Activated CD4-positive, alpha-beta memory T cell treated with anti-CD3 and anti-CD28 coated beads for 36 hours (primary cell): ENCODE measurements around the gene IFTAP. TPM values are rescaled to one million over a fixed set of nuclear protein-coding genes. Genes with fewer than 3 reads are reported as not detected.
"Not testable (repeated sequence)": the region's sequence is repeated elsewhere in the genome, so short reads cannot be mapped to it uniquely, and the experiment has no call there.

Source experiments
- CTCF ChIA-PET: fragments of 350-600 bp; sonication (Branson Sonifier 250); formaldehyde crosslinking; loops from one replicate; lab custom pipeline; 2021; ENCODE audit warnings: antibody characterized with exemption, inconsistent platforms; lab: Charles Lee
- POLR2A ChIA-PET: fragments of 350-600 bp; sonication (Branson Sonifier 250); formaldehyde crosslinking; loops from one replicate; lab custom pipeline; 2021; ENCODE audit warnings: antibody characterized with exemption; lab: Charles Lee
- DNase-seq: peaks from one replicate; pipeline ENCODE4 v3.0.0-alpha.2; 2020
- H3K27ac Mint-ChIP-seq: one replicate; pipeline ENCODE4 v1.8.0; 2021; ENCODE audit warnings: mixed read lengths
- H3K27me3 Mint-ChIP-seq: one replicate; pipeline ENCODE4 v1.8.0; 2021; ENCODE audit warnings: mixed read lengths
- H3K36me3 Mint-ChIP-seq: one replicate; pipeline ENCODE4 v1.8.0; 2021; ENCODE audit warnings: mixed read lengths
- H3K4me1 Mint-ChIP-seq: one replicate; pipeline ENCODE4 v1.8.0; 2021; ENCODE audit warnings: low read depth, mixed read lengths
- H3K4me3 Mint-ChIP-seq: one replicate; pipeline ENCODE4 v1.8.0; 2021; ENCODE audit warnings: mild to moderate bottlenecking, mixed read lengths
- H3K9me3 Mint-ChIP-seq: one replicate; pipeline ENCODE4 v1.8.0; 2021; ENCODE audit warnings: mixed read lengths
- intact Hi-C: fragments of 100-400 bp; cut with micrococcal nuclease; formaldehyde crosslinking; loops from one replicate; pipeline ENCODE4 v1.15.1; 2023
- total RNA-seq, 2 experiments: library from RNA; stranded (reverse); gene quantifications; one replicate each; pipeline ENCODE4 v1.2.3, GENCODE V29; 2021

IFTAP gene
- total RNA-seq, 2 experiments from 2014 or later = 2.7 to 3.0 TPM

- Mint-ChIP-seq H3K27ac (no peak overlapping the region), H3K27me3 (peaks cover 6% of the 10 kb centered on the region), H3K36me3 (no peaks in the 10 kb centered on the region), H3K4me1 (peaks cover 2% of the 10 kb centered on the region), H3K4me3 (no peak overlapping the region), H3K9me3 (no peaks in the 10 kb centered on the region)
- CTCF ChIA-PET = interaction anchor here (2.9 kb wide), 1 partner anchor 59 kb away, joined by 15 read pairs; no protein-coding TSS in a partner anchor
- POLR2A ChIA-PET = no interaction called here
- intact Hi-C loops = loop anchor here (1.0 kb wide), 1 partner anchor 58 kb away; no protein-coding TSS in a partner anchor
- no peak for DNase-seq
These were observed 28.3 kb downstream of the IFTAP start for GRCh38 chr11:36622431-36623136.

GRCh38 chr11:36623494-36623893, 29.2 kb downstream of the IFTAP start:
- POLR2A ChIA-PET = no interaction called here
- CTCF ChIA-PET = interaction anchor here (0.9 to 2.9 kb wide), 2 partner anchors 37 to 59 kb away, joined by 3 to 15 read pairs; no protein-coding TSS in a partner anchor
- Mint-ChIP-seq H3K9me3 (no peaks in the 10 kb centered on the region), H3K4me3 (no peak overlapping the region), H3K36me3 (no peaks in the 10 kb centered on the region), H3K27me3 (peaks cover 6% of the 10 kb centered on the region), H3K27ac (no peak overlapping the region), H3K4me1 (peaks cover 2% of the 10 kb centered on the region)
- intact Hi-C loops = no loop called here
- no peak for DNase-seq

- Mint-ChIP-seq H3K27ac (no peak overlapping the region), H3K4me3 (no peak overlapping the region), H3K9me3 (no peaks in the 10 kb centered on the region), H3K27me3 (peaks cover 10% of the 10 kb centered on the region), H3K36me3 (no peaks in the 10 kb centered on the region), H3K4me1 (peaks cover 8% of the 10 kb centered on the region)
- no peak for DNase-seq
- intact Hi-C loops = no loop called here
- ChIA-PET CTCF (interaction anchor here (1.0 kb wide), 1 partner anchor 45 kb away, joined by 4 read pairs; no protein-coding TSS in a partner anchor), POLR2A (no interaction called here)
These were observed 32.7 kb downstream of the IFTAP start for GRCh38 chr11:36627006-36627405.

- Mint-ChIP-seq H3K27ac (no peak overlapping the region), H3K4me3 (no peak overlapping the region), H3K36me3 (no peaks in the 10 kb centered on the region), H3K27me3 (peaks cover 10% of the 10 kb centered on the region), H3K4me1 (peaks cover 8% of the 10 kb centered on the region), H3K9me3 (no peaks in the 10 kb centered on the region)
- intact Hi-C loops = no loop called here
- CTCF ChIA-PET = interaction anchor here (1.0 to 1.6 kb wide), 2 partner anchors 9 to 45 kb away, joined by 4 to 7 read pairs; no protein-coding TSS in a partner anchor
- no peak for DNase-seq
- POLR2A ChIA-PET = no interaction called here
These were observed 33.2 kb downstream of the IFTAP start for GRCh38 chr11:36627471-36627870.

- Mint-ChIP-seq H3K9me3 (no peaks in the 10 kb centered on the region), H3K27me3 (peaks cover 10% of the 10 kb centered on the region), H3K27ac (no peak overlapping the region), H3K36me3 (no peaks in the 10 kb centered on the region), H3K4me1 (peaks cover 8% of the 10 kb centered on the region), H3K4me3 (no peak overlapping the region)
- CTCF ChIA-PET = interaction anchor here (0.6 to 1.6 kb wide), 3 partner anchors 10 to 121 kb away, joined by 3 to 7 read pairs (median 3); no protein-coding TSS in a partner anchor
- intact Hi-C loops = no loop called here
- POLR2A ChIA-PET = no interaction called here
- no peak for DNase-seq
These were observed 33.8 kb downstream of the IFTAP start for GRCh38 chr11:36628141-36628540.

GRCh38 chr11:36628765-36629244, 34.5 kb downstream of the IFTAP start:
- Mint-ChIP-seq H3K27ac (no peak overlapping the region), H3K4me3 (no peak overlapping the region), H3K9me3 (no peaks in the 10 kb centered on the region), H3K4me1 (peaks cover 8% of the 10 kb centered on the region), H3K36me3 (no peaks in the 10 kb centered on the region), H3K27me3 (peaks cover 10% of the 10 kb centered on the region)
- ChIA-PET CTCF (interaction anchor here (0.6 to 1.6 kb wide), 3 partner anchors 10 to 120 kb away, joined by 3 to 7 read pairs (median 3); no protein-coding TSS in a partner anchor), POLR2A (no interaction called here)
- DNase-seq = no peak
- intact Hi-C loops = no loop called here

GRCh38 chr11:36631774-36632173, 37.5 kb downstream of the IFTAP start:
- intact Hi-C loops = no loop called here
- H3K36me3 Mint-ChIP-seq = no peaks in the 10 kb centered on the region
- CTCF ChIA-PET = no interaction called here
- H3K4me3 Mint-ChIP-seq = no peak overlapping the region
- peak; percentile 25 for DNase-seq
- POLR2A ChIA-PET = no interaction called here
- H3K4me1 Mint-ChIP-seq = peaks cover 8% of the 10 kb centered on the region
- H3K27me3 Mint-ChIP-seq = peaks cover 11% of the 10 kb centered on the region
- no peaks in the 10 kb centered on the region for H3K9me3 Mint-ChIP-seq
- H3K27ac Mint-ChIP-seq = no peak overlapping the region

- intact Hi-C loops = no loop called here
- DNase-seq = no peak
- ChIA-PET POLR2A (no interaction called here), CTCF (interaction anchor here (1.0 to 1.6 kb wide), 2 partner anchors 37 to 71 kb away, joined by 3 to 4 read pairs; no protein-coding TSS in a partner anchor)
- peaks cover 8% of the 10 kb centered on the region for H3K4me1 Mint-ChIP-seq
- no peak overlapping the region for H3K4me3 Mint-ChIP-seq
- H3K9me3 Mint-ChIP-seq = no peaks in the 10 kb centered on the region
- H3K36me3 Mint-ChIP-seq = no peaks in the 10 kb centered on the region
- H3K27me3 Mint-ChIP-seq = peaks cover 15% of the 10 kb centered on the region
- no peak overlapping the region for H3K27ac Mint-ChIP-seq
These were observed 41.0 kb downstream of the IFTAP start for GRCh38 chr11:36635066-36635862.

GRCh38 chr11:36638556-36638955, 44.3 kb downstream of the IFTAP start:
- Mint-ChIP-seq H3K4me3 (no peak overlapping the region), H3K27ac (no peak overlapping the region), H3K4me1 (no peaks in the 10 kb centered on the region), H3K9me3 (peaks cover 6% of the 10 kb centered on the region), H3K36me3 (no peaks in the 10 kb centered on the region), H3K27me3 (peaks cover 10% of the 10 kb centered on the region)
- CTCF ChIA-PET = no interaction called here
- no peak for DNase-seq
- intact Hi-C loops = no loop called here
- POLR2A ChIA-PET = no interaction called here

GRCh38 chr11:36657610-36658267, 63.4 kb downstream of the IFTAP start:
- no peaks in the 10 kb centered on the region for H3K4me1 Mint-ChIP-seq
- H3K4me3 Mint-ChIP-seq = no peak overlapping the region
- CTCF ChIA-PET = no interaction called here
- no peak overlapping the region for H3K27ac Mint-ChIP-seq
- POLR2A ChIA-PET = no interaction called here
- peaks cover 4% of the 10 kb centered on the region for H3K9me3 Mint-ChIP-seq
- peaks cover 2% of the 10 kb centered on the region for H3K36me3 Mint-ChIP-seq
- DNase-seq = peak; percentile 37
- H3K27me3 Mint-ChIP-seq = no peaks in the 10 kb centered on the region
- intact Hi-C loops = no loop called here

GRCh38 chr11:36661359-36661758, 67.1 kb downstream of the IFTAP start:
- DNase-seq, H3K9me3 Mint-ChIP-seq, POLR2A ChIA-PET, H3K4me1 Mint-ChIP-seq, H3K27me3 Mint-ChIP-seq, H3K4me3 Mint-ChIP-seq, H3K27ac Mint-ChIP-seq, intact Hi-C loops, H3K36me3 Mint-ChIP-seq: not testable (repeated sequence)
- CTCF ChIA-PET = interaction anchor here (1.2 to 3.2 kb wide), 3 partner anchors 10 to 24 kb away, joined by 3 to 9 read pairs (median 5); no protein-coding TSS in a partner anchor
